HG02588 (cell line): Measurements from ENCODE around the gene SLC26A5.

Experiments
- ATAC-seq: cut with Tn5 transposase; IDR thresholded peaks from one replicate; pipeline ENCODE4 v1.9.1; 2021; ENCODE audit warnings: mild to moderate bottlenecking, moderate library complexity; ENCODE audit not compliant: unreplicated experiment

Gene SLC26A5

DNA sequence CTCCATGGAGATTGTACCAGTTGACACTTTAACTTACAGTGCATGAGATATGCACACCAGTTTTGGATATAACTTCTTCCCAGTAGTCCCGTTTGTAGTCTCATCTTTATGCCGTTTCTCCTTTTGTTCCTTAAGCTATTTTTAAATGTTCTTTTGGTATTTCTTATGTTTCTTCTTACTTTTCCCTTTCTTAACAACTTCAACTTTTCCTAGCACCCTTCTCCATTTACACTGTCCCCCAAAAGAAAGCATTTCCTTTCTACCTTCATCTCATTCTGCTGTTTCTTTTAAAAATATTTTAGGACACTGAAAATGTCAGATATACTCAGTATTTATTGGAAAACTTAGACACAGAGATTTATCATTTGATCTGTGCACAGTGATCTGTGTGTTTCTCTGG, 97.0 kb downstream of the SLC26A5 start:
- ATAC-seq: no peak

DNA sequence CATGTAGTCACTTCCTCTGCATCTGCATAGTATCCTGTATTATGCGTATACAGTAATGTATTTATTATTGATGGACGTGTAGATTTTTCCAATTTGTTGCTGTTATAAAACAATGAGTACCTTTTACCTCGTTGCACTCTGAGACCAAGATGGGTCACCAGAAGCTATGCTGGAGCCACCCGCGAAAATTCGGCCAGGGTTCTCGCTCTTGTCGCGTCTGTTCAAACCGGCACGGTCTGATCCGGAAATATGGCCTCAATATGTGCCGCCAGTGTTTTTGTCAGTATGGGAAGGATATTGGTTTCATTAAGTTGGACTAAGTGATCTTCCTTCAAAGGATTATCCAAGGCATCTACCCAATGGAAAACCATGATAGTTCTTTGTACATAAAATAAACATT, 97.6 kb downstream of the SLC26A5 start:
- no peak for ATAC-seq

DNA sequence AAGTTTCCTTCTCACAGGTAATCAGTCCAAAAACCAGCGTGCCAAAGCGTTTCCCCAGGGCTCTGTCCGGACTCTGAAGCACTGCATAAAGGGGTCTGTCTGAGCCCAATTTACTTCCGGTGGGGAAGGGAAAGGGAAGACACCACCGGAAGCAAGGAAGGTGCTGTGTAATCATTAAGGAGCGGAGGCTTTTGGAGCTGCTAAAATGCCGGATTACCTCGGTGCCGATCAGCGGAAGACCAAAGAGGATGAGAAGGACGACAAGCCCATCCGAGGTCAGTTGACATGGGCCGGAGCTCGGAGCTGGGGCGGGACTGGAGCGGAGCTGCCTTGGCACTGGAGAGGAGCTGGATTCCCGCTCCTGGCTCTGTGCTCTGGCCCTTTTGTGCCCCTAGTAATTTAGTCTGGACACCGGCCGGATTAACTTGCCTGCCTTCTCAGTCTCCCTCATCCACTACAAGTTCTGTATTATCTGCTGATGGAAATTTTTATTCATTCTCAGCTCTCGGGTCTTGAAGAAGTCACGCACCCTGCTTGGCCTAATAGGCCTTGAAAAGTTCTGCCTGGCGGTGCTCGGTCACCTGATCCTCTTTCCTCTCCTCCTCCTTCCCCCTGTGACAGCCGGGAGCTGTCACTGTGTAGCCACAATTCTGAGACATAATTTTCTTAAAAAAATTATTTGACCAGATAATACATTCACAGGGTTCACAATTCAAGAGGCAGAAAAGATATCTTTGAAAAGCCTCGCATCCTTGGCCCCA, 98.3 kb downstream of the SLC26A5 start, which contains the start of gene PSMC2:
PSMC2 (plus strand) TSS at position 137 of the 761 bp plus-strand sequence; CDS start at position 206, 69 bp downstream.
- peak; percentile 70 for ATAC-seq

DNA sequence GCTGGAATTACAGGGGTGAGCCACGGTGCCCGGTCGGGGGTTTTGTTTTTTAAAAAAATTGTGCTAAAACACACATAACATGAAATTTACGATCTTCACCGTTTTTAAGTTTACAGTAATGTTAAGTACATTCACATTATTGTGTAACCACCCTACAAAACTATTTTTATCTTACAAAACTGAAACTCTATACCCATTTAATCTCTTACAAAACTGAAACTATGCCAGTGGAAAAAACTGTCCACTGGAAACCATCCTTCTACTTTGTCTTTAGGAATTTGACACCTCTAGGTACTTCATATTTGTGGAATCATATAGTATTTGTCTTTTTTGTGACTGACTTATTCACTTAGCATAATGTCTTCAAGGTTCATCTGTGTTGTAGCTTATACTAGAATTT, 99.6 kb downstream of the SLC26A5 start:
- no peak for ATAC-seq

DNA sequence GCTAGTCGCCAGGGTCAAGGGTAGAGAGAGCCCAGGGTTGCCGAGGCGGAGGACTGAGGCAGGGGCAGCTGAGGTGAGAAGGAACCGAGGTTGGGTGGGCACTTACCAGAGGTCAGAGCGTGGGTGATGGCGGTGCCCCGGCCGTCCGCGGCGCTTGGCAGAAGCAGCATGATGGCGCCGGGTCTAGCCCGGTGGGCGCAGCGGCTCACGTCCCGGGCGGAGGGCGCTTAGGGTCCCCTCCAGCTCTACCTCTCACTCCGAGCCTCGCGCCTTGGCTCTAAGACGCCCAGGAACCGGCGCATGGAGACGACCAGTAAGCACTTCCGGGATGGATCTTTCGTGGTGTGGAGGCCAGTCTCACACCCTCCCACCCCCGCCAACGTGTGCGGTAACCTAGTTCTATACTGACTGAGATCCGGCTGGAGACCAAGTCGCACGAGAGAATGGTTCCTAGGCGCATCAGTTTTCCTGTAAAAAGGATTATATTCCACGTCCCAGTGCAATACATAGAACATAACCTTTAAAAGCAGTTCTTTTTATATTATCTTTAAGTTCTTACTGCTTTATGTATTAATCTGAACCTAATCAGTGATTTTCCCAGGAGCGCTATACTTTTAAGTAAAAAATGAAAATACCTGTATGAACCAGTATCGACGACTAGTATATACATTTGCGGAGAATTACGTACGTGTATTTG, 101.4 kb downstream of the SLC26A5 start, which contains the start of gene DNAJC2:
DNAJC2 (minus strand) TSS at position 315 of the 697 bp plus-strand sequence; CDS start at position 170, 145 bp downstream.
- peak; percentile 84 for ATAC-seq

DNA sequence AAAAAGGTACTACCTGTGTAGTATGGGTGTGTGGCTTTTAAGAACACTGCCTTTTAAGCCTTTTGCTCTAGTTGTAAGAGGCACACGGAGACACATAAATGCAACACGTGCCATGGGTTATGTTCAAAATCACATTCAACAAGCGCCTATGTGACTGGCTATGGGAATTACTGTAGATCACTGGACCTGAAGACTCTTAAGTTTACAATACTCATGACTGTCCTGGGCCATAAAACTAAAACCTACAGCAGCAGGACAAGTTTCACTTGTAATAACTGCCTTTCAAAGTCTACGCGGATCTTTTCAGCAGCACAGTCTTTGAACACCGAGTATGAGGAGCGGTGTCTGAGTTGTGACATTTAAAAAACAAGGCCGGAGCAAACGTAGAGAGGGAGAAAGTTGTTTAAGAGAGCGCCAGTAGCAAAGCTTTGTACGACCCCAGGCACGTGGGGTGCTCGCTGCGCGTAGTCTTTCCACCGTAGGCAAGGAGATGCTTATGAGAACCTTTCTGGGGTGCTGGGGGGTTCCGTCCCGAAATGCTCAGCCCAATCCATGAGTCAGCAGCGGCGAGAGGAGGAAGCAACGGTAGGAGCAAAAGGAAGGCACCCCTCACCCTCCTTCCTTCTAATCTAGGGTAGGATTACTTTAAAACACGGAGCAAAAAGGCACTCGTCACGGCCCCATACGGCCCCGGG, 102.1 kb downstream of the SLC26A5 start:
- ATAC-seq: peak; percentile 8

DNA sequence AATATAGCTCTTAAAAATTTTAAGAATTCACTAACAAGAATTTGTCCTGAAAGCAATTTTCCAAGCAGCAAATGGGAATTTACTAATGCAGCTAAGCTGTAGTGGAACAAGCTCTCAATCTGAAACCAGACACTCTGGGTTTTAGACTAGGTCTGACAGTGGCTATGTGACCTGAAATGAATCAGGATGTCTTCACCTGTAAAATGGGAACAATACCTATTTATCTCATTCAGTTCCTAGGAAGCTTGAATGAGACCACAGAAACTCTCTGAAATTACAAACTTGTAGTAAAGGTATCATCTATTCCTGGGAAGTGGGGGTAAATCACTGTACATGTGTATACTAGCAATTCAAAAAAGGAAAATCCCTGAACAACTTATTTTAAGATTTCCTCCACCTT, 102.7 kb downstream of the SLC26A5 start:
- ATAC-seq: no peak

DNA sequence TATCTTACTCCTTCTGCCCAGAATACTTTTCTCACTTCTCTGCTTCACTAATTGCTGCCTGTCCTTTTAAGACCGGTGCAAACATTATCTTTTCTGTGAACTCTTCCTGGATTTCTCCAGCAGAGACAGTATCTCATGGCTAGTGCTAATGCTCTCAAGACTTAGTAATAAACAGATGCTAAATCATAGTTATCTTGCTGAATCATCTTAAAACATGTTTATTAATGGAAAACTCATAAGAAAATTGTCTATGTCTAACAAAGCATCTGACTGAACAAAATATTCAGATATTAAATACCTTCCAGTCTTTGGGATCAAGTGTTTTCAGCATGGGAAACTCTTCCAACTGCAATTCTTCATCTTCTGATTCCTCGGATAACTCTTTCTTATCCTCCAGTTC, 104.5 kb downstream of the SLC26A5 start:
- ATAC-seq: no peak

DNA sequence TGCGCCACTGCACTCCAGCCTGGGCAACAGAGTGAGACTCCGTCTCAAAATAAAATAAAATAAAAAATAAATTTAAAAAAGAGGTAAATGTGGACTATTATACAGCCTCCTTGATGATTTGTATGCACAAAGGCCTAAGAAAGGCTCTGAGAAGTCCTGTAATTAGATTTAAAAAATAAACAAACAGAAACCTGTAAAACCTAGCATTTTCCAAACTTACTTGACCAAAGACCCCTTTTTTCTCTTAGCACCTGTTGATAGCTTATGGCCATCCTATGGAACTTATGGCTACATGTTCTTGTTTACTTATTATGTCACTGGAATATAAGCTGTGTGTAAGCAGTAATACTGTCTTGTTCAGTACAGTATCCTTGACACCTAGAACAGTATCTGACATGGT, 107.1 kb downstream of the SLC26A5 start:
- no peak for ATAC-seq

DNA sequence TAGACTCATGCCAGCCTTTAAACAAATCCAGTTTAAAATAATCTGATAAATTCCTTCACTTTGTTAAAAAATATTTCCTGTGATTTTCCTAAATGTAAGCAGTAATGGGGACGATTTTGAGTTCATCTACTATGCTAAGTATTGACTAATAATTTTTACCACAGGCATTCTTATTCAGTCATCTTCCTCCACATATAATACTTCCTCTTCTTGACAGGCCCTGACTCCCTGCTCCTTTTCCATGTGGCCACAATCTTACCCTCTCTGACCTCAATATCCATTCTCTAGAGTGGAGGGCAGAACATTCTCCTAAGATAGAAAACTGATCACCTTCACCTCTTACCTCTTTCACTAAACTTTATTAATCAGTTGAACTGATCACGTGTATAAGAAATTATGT, 109.2 kb downstream of the SLC26A5 start:
- ATAC-seq: no peak

DNA sequence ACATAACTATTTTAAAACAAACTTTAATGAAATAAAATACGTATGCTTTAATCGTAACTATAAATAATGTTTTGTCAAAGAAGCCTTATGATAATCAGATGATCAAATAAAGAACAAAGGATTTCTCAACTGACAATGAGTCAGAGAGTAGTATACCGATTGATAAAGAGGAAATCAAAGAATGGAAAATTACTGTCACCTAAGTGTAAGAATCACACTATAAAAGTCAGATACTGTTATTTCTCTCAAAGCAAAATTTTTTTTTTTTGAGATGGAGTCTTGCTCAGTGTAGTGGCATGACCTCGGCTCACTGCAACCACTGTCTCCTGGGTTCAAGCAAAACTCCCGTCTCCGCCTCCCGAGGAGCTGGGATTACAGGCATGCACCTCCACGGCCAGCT, 120.3 kb downstream of the SLC26A5 start:
- ATAC-seq: no peak
